IPS DF 6.9 (cell line): ENCODE results near the gene FAM161A.
"Not testable (repeated sequence)": the region's sequence is repeated elsewhere in the genome, so short reads cannot be mapped to it uniquely, and the experiment has no call there.

ENCODE experiments used
- DNase-seq: peaks from one replicate; pipeline ENCODE4 v3.0.0-alpha.2; 2013; ENCODE audit warnings: low read depth, low spot score
- H3K27ac ChIP-seq: one replicate; pipeline ENCODE4 v1.5.1; 2013; ENCODE audit warnings: low read length, control low read depth
- H3K27me3 ChIP-seq: 2 replicates; pipeline ENCODE4 v1.6.1; 2013; ENCODE audit warnings: mild to moderate bottlenecking, low read length; ENCODE audit not compliant: control insufficient read depth, insufficient read depth
- H3K36me3 ChIP-seq: 2 replicates; pipeline ENCODE4 v1.6.1; 2013; ENCODE audit warnings: low read length; ENCODE audit not compliant: control insufficient read depth, insufficient read depth
- H3K4me1 ChIP-seq: 2 replicates; pipeline ENCODE4 v1.6.1; 2013; ENCODE audit warnings: low read length; ENCODE audit not compliant: control insufficient read depth, insufficient read depth
- H3K4me3 ChIP-seq: 2 replicates; pipeline ENCODE4 v1.5.1; 2013; ENCODE audit warnings: mild to moderate bottlenecking, low read length
- H3K9me3 ChIP-seq: 2 replicates; pipeline ENCODE4 v1.6.1; 2013; ENCODE audit warnings: low read length, inconsistent platforms; ENCODE audit not compliant: control insufficient read depth, insufficient read depth
- WGBS: extraction: QIAGEN DNeasy Blood & Tissue Kit; methylation state at CpG from one replicate; pipeline ENCODE4 v1.1.7; 2013; ENCODE audit warnings: mixed read lengths, missing lambda C conversion rate; ENCODE audit not compliant: insufficient read length, insufficient coverage; 5-methylcytosine and 5-hydroxymethylcytosine counted together

FAM161A gene

GRCh38 chr2:61841286-61841685 lies 12.6 kb downstream of the FAM161A start:
- Histone ChIP-seq H3K9me3 (no peaks in the 10 kb centered on the region), H3K36me3 (no peaks in the 10 kb centered on the region), H3K4me3 (no peak overlapping the region), H3K27ac (no peak overlapping the region), H3K27me3 (no peaks in the 10 kb centered on the region; the same call in 1 of the 2 replicates), H3K4me1 (no peaks in the 10 kb centered on the region)
- no peak for DNase-seq
- no CpG with 5 or more reads among the region's 3 CpGs for WGBS

- H3K4me1 ChIP-seq, result no peaks in the 10 kb centered on the region
- H3K36me3 ChIP-seq, result no peaks in the 10 kb centered on the region
- H3K27me3 ChIP-seq, result no peaks in the 10 kb centered on the region
- DNase-seq, result no peak
- no peak overlapping the region for H3K4me3 ChIP-seq
- no peak overlapping the region for H3K27ac ChIP-seq
- H3K9me3 ChIP-seq, result no peaks in the 10 kb centered on the region
- no CpG with 5 or more reads among the region's 1 CpG for WGBS
Measured at GRCh38 chr2:61834893-61835292, 19.0 kb downstream of the FAM161A start.

GRCh38 chr2:61833971-61834370 lies 19.9 kb downstream of the FAM161A start:
- Histone ChIP-seq H3K9me3 (no peaks in the 10 kb centered on the region), H3K27ac (no peak overlapping the region), H3K27me3 (no peaks in the 10 kb centered on the region), H3K4me1 (no peaks in the 10 kb centered on the region), H3K36me3 (no peaks in the 10 kb centered on the region), H3K4me3 (no peak overlapping the region)
- DNase-seq, result no peak
- WGBS, result no CpG with 5 or more reads among the region's 1 CpG

GRCh38 chr2:61832183-61832841 lies 21.5 kb downstream of the FAM161A start:
- H3K4me3 ChIP-seq, result no peak overlapping the region
- H3K27ac ChIP-seq, result no peak overlapping the region
- H3K9me3 ChIP-seq, result no peaks in the 10 kb centered on the region
- WGBS, result 100% methylated on average over 1 of the region's 11 CpGs
- DNase-seq, result no peak
- no peaks in the 10 kb centered on the region for H3K36me3 ChIP-seq
- no peaks in the 10 kb centered on the region for H3K4me1 ChIP-seq
- H3K27me3 ChIP-seq, result no peaks in the 10 kb centered on the region

GRCh38 chr2:61822255-61822654 lies 31.6 kb downstream of the FAM161A start:
- H3K27ac ChIP-seq, result no peak overlapping the region
- H3K4me1 ChIP-seq, result no peaks in the 10 kb centered on the region
- WGBS, result no CpG with 5 or more reads among the region's 2 CpGs
- no peaks in the 10 kb centered on the region for H3K27me3 ChIP-seq
- H3K9me3 ChIP-seq, result no peaks in the 10 kb centered on the region
- H3K4me3 ChIP-seq, result no peak overlapping the region
- no peak for DNase-seq
- H3K36me3 ChIP-seq, result no peaks in the 10 kb centered on the region

GRCh38 chr2:61816480-61817355 lies 37.1 kb downstream of the FAM161A start:
- no peaks in the 10 kb centered on the region for H3K9me3 ChIP-seq

GRCh38 chr2:61814539-61815160 lies 39.2 kb downstream of the FAM161A start:
- Histone ChIP-seq H3K4me3 (no peak overlapping the region), H3K27me3 (no peaks in the 10 kb centered on the region), H3K9me3 (no peaks in the 10 kb centered on the region), H3K4me1 (no peaks in the 10 kb centered on the region), H3K36me3 (no peaks in the 10 kb centered on the region), H3K27ac (no peak overlapping the region)
- no CpG with 5 or more reads among the region's 6 CpGs for WGBS
- no peak for DNase-seq

More at GRCh38 chr2:61816480-61817355, 37.1 kb downstream of the FAM161A start:
- Histone ChIP-seq H3K27ac (no peak overlapping the region), H3K4me1 (no peaks in the 10 kb centered on the region), H3K36me3 (no peaks in the 10 kb centered on the region), H3K4me3 (no peak overlapping the region), H3K27me3 (no peaks in the 10 kb centered on the region)
- DNase-seq, result no peak
- WGBS, result no CpG with 5 or more reads among the region's 20 CpGs

- no CpG with 5 or more reads among the region's 3 CpGs for WGBS
- not testable (repeated sequence) for DNase-seq, H3K36me3 ChIP-seq, H3K27ac ChIP-seq, H3K4me1 ChIP-seq, H3K4me3 ChIP-seq, H3K9me3 ChIP-seq, H3K27me3 ChIP-seq
Measured at GRCh38 chr2:61813314-61813713, 40.5 kb downstream of the FAM161A start.

- no peaks in the 10 kb centered on the region for H3K9me3 ChIP-seq
- H3K4me3 ChIP-seq, result no peak overlapping the region
- WGBS, result no CpG with 5 or more reads among the region's 3 CpGs
- no peaks in the 10 kb centered on the region for H3K36me3 ChIP-seq
- H3K27ac ChIP-seq, result no peak overlapping the region
- H3K4me1 ChIP-seq, result no peaks in the 10 kb centered on the region
- H3K27me3 ChIP-seq, result no peaks in the 10 kb centered on the region
- no peak for DNase-seq
Measured at GRCh38 chr2:61811821-61812220, 42.0 kb downstream of the FAM161A start.

GRCh38 chr2:61810203-61810602 lies 43.7 kb downstream of the FAM161A start:
- not testable (repeated sequence) for H3K27ac ChIP-seq, DNase-seq, H3K4me1 ChIP-seq, H3K27me3 ChIP-seq, H3K4me3 ChIP-seq, H3K36me3 ChIP-seq, H3K9me3 ChIP-seq
- no CpG with 5 or more reads among the region's 1 CpG for WGBS
